Smooth muscle cell of the brain vasculature (primary cell): ENCODE results near the gene FAM3A.

Experiments used
- DNase-seq: peaks from one replicate; pipeline ENCODE4 v3.0.0-alpha.2; 2012; ENCODE audit warnings: low read depth, low spot score

Gene FAM3A

DNA sequence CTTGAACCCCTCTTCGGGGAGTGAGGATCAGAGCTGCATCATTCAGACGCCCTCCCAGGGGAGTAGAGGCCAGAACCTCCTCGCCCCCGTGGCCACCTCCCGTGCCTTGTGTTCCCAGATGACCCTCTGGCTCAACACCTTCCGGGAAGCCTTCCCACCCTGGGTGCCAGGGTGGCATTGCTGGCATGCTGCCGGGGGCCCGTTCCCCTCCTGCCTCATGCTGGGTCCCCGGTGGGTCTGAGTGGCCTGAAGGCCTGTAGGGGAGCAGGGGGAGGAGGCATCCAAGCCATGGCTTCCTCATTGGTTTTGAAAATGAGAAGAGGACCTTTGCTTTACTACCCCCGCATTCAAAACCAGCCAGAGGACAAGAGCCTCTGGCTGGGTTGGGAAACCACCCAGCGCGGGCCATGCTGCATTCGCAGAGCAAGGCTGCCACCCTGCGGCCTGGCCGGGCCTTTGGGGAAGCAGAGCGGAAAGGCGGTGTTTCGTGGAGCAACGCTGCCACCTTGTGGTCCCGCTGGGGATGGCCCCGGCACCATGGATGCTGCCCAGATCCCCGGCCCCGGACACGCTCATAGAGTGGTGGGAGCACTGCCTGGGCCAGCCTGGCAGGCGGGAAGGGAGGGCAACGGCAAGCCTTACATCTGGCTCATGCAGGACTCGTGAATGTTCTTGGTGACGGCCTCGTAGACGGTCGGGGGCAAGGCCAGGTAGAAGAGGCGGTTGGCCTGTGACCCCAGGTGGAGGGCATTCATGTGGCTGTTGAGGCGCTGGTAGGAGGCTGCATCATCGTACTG, 18.7 kb upstream of the FAM3A start:
- no peak for DNase-seq

DNA sequence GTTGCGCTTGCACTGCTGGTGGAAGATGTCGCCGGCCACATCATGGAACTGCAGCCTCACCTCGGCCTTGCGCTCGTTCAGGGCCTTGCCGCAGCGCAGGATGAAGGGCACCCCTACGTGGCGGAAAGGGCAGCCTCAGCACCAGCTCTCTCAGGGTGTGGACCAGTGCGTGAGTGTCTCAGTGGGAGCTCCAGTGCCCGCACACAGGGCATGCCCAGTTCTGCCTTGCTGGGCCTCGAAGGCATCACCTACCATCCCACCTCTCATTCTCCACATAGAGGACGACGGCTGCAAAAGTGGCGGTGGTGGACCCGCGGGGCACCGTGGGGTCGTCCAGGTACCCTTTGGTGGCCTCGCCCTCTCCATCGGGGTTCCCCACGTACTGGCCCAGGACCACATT, 16.7 kb upstream of the FAM3A start:
- DNase-seq = no peak

DNA sequence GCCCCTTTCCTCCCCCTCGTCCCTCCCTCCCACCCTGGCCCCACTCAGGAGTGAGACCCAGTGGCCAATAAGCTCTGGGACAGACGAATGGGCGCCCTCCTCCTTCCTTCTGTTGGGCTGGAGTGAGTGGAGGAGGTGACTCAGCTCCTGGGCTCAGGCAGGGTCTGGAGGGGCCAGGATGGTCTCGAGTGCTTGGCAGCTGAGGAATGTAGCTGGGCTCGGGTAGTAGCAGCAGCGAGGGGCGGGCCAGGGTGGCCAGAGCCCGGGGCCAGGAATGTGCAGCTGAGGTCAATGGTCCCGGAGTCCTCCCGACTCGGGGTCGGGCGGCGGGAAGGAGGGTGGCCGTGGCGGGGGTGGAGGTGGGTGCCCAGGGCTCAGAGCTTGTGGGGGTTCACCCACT, 15.6 kb upstream of the FAM3A start:
- no peak for DNase-seq

DNA sequence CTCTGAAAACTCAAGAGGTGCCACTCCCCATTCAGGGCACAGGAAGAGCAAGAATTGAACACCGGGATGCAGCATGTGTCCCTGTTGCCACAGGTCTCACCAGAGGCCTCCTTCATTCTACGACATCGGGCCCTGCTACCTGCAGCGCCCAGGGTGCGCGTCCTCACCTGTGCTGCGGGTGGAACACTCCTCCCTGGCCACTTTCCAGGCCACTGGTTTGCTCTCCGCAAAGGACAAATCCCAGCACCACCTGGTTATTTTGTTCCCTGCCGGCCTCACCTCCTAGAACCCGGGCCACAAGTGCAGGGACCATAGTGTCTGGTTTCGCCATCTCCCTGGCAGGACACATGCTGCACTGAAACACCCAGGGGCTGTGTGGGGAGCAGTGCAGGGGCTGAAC, 14.3 kb upstream of the FAM3A start:
- DNase-seq = no peak

DNA sequence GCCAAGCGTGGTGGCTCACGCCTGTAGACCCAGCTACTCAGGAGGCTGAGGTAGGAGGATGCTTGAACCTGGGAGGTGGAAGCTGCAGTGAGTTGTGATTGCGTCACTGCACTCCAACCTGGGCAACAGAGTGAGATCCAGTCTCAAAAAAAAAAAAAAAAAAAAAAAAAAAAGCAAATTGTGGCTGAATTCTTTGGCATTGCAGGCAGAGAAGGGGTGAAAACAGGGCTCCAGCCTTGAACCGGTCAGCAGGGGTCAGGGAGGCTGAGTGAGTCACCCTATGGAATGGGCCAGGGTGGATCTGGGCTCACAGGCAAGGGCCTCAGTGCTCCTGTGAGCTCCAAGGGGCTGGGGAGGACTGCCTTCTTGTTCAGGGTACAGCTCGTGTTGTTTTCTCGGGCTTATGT, 13.2 kb upstream of the FAM3A start:
- DNase-seq = no peak

DNA sequence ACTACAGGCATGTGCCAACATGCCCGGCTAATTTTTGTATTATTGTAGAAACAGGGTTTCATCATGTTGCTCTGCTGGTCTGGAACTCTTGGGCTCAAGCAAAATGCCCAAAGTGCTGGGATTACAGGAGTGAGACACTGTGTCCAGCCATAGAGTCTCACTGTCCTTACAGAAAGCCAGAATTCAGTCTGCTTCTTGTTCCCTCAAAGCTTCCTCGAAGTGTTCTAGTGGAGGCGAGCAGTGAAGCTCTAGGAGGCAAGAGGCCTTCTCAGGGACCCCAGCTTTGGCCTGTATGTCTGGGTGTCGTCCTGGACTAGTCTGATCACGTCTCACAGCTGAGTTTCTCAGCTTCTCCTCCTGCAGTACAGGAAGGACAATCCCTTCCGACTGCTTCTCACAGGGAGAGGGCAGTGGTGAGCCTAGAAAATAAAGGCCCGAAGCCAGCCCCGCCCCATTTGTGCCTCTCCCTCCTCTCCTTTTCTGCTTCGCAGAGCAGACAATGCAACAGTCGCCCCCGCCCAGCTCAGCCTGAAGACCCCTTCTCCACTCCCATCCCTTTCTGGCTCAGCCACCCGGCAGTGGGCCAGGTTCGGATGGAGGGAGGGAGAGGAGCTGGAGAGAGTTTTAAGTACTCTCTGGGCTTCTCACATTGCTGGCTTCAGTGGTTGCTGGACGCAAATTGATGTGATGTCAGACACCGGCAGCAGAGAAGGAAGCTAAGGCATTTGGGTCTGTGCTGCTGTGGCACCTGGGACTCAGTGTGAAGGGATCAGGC, 11.1 kb upstream of the FAM3A start:
- DNase-seq = no peak

DNA sequence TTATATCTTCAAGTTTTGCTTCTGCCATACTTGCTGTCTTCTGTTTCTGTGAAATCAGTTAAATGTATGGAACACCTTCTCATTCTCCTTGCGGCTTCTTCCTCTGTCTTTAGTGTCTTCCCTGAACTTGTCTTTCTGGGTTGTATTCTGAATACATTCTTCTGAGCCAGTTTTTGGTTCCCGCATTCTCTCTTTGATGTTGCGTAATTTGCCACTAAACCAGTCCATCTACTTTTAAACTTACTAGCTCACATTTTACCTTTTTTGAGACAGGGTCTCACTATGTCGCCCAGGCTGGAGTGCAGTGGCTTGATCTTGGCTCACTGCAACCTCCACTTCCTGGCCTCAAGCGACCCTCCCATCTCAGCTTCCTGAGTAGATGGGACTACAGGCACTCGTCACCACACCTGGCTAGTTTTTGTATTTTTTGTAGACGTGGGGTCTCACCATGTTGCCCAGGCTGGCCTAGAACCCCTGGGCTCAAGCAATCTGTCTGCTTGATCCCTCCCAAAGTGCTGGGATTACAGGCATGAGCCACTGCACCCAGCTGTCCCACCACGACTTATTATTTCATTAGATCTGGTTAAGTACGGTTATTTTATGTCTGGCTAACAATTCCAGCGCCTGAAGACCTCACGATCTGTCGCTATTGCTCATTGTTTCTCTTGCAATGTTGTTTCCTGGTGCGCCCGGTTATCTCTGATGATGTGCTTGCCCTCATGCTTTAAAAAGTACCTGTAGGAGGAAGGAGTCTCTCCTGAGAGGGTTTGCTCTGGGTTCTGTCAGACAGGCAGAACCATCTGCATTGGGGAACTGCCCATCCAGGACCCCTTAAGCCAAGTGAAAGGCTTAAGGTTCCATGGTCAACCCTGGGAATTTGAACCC, 9.8 kb upstream of the FAM3A start:
- no peak for DNase-seq

DNA sequence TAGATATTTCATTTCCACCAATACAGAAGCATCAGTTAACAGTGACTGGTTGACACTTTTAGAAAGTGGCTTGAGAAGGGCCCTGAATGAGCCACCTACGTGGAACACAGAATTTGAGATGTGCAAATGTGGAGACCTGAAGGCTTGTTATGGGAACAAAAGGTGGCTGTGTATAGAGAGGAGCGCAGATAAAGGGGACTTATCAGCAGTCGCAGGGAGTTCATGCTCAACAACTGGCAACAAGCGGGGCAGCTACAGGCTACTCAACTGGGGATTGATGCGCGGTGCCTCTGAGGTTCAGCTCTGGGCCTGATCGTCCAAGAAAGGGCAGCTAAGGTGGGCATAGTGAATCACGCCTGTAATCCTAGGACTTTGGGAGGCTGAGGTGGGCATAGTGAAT, 3.4 kb upstream of the FAM3A start:
- no peak for DNase-seq

DNA sequence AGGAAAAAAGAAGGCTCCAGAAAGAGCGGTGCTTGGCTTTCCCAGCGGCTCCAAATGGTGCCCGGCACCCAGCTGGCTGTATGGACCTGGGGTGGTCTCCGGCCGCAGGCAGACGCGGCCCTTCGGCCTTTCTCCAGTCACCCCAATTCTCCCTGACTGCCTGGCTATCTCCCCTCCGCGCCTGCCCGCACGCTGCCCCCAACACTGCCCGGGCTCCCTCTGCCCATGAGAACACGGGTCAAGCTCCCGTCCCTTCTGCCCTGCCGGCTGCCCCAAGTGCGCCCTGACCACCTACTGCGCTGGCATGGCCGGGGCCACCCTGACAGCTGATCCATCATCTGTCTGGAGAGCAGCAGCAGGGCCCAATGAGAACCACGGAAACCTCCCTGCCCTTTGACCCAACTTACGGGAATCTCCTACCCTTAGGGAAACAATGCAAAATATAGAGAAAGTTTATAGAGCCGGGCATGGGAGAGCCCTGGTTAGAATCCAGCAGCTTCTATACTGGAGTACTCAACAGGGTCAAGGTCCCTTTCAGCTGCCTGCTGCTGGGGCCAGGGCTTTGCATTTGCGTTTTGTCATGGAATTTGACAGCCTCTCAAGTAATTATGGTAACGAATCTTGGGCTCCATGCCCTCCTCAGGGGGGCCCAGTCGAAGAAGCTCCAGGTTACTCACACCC, 1.2 kb upstream of the FAM3A start:
- DNase-seq = no peak

DNA sequence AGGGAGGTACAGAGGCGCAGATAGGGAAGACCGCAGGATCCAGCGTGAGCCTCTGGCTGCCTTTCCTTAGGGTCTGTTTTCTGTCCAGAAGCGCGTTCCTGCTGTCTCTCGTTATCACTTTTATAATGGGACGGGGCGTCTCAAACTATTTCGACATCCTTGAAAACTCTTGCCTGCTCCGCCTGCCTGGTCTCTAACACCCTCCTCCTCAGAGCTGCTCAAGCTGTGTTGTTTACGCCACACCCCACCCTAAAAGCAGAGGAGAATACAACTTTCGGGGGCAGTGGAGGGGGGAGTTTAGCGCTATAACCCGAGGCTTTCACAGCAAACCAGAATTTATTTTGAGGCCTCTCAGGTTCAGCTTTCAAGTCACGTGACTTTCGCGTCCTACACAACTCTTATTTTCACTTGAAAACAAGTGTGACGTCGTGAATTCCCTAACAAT, 646 bp upstream of the FAM3A start:
- DNase-seq = no peak

DNA sequence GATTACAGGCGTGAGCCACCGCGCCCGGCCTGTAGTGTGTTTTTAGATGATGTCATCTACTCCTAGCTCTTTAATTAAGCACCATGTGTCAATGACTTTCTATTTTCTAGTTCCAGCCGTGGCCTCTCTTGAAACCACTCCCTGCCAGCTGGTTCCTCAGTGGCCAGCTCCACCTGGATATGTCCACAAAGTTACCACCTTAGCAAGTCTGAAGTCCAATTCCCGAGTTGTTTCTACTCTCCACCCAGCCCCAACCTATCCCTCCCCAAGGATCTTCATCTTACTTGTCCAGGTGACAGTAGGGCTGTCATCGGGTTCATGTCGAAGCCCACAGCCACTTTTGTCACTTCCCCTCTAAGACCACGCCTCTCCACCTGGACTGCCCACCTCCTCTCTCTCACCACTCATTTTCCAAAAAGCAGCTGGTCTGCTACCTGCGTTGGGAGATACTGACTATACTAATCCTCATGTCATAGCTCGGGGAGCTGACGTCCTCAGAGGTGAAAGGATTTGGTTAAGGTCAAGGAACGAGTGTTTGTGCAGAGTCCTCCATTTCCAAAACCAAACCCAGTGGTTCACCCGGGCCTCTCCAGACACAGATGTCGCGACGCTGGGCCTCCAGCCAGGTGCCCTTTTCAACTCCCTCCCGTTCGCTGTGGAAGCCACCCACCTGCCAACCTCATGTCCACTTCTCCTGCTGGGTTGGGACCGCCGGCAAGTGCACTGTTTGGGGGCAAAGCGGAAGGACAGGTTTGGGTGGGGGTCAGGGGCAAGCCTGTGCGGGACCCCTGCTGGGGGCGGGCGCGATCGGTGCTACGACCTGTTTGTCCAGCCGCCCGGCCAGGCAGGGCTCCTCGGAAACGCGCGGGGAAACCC, 704 bp downstream of the FAM3A start:
- no peak for DNase-seq

DNA sequence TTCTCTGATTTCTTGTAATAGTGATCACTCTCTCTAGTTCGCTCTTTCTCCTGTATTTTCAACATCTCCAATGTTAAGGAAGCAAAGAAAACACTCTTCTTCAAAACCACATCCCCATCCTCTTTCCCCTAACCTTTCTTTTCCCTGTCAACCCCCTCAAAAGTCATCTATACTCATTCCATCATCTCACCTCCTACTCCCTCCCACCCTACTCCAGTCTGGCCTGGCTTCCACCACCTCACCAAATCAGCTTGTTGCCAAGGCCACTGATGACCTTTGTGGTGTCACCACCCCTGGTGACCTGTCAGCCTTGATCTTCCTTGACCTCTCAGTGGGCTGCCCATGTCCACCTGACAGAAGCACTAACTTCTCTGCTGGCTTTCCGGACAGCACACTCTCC, 2.3 kb downstream of the FAM3A start:
- DNase-seq = no peak

DNA sequence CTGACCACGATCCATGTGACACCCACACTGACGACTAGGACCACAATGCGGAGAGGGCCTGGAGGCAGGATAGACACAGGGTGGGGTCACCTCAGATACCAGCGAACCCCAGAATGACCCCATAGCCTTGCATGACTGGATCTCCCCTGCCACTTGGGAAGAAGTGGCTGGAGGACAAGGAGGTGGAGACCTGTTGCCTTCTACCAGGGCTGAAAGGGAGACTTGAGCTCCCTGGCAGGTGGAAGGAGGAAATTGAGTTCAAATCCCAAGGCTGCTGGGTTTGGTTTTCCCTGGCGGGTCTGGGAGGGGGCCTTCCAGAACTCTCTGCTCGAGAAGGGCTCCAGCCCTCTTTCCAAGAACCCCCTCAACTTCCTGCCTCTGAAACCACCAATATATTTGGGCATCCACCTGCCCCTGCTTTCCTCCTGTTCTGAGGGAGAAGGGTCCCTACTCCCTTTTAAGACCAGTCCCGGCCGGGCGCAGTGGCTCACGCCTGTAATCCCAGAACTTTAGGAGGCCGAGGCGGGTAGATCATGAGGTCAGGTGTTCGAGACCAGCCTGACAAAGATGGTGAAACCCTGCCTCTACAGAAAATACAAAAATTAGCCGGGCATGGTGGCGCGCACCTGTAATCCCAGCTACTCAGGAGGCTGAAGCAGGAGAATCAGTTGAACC, 3.0 kb downstream of the FAM3A start:
- no peak for DNase-seq

DNA sequence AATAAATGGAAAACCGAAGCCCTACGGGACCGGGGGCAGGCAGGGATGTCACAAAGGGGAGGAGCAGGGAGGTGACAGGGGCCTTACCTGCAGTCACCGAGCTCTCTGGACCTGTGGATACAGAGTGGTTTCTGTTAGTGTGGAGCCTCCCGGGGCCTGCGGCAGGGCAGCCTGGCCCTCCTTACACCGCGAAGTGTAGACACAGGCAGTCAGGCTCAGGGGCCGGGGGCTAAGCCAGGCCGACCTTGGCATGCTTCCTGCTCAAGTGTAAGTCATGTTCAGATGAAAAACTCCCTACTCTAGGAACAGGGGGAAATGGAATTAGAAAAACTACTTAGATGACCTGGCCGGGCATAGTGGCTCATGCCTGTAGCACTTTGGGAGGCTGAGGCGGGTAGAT, 4.3 kb downstream of the FAM3A start:
- DNase-seq = no peak

DNA sequence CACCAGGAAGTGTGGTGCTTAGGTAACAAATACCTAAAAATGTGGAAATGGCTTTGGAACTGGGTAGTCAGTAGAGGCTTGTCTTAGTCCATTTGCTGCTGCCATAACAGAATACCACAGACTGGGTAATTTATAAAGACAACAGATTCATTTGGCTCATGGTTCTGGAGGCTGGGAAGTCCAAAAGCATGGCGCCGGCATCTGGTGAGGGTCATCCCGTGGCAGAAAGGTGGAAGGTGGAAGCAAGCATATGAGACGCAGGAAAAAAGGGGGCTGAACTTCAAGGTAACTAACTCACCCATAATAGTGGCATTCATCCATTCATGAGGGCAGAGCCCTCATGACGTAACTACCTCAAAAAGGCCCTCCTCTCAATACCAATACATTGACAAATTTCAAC, 6.6 kb downstream of the FAM3A start:
- DNase-seq = no peak

DNA sequence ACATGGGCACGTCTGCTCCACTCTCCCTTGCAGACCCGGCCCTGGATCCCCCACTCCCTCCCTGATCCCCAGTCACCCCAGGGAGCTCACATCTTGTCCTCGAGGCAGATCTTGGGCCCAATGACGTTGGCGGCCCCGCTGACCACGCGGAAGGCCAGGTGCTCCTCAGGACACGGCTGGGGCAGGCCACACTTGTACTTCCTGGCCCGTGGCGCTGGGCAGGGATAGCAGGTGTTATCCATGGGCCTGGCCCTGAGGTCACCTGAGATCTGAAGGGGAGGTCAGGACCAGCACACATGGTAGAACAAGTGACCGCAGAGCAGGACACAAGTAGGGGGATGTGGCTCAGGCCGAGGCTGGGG, 7.7 kb downstream of the FAM3A start:
- DNase-seq = no peak

DNA sequence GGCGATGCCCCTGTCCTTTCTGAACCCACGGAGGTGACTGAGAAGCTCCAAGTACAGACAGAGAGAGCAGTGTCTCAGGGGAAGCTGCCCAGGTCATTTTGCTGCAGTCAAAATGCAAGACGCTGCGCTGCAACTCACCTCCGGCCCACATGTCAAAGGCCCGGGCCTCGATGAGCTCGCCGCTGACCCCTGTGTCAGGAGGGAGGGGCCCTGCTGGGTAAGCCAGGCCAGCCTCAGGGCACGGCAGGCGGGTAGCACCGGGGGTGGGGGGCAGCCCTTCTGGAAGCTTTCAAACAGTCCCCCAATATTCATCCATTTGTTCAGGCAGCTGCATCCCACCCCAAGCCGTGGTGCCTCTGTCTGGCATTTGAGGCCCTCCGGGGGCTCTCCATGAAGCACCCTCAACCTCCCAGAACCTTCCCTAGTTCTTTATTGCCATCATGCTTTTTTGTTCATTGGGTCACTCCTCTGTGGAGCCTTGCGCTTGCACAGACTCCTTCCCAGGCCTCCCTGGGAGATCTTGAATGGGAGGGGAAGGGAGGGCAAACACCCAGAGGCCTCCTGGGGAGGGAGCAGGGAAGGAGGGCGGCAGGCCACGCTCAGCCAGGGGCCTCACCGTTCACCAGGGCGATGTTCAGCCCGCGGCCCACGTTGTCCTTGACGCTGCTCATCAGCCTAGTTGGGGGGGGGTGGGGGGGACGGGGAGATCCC, 8.2 kb downstream of the FAM3A start:
- DNase-seq = no peak

DNA sequence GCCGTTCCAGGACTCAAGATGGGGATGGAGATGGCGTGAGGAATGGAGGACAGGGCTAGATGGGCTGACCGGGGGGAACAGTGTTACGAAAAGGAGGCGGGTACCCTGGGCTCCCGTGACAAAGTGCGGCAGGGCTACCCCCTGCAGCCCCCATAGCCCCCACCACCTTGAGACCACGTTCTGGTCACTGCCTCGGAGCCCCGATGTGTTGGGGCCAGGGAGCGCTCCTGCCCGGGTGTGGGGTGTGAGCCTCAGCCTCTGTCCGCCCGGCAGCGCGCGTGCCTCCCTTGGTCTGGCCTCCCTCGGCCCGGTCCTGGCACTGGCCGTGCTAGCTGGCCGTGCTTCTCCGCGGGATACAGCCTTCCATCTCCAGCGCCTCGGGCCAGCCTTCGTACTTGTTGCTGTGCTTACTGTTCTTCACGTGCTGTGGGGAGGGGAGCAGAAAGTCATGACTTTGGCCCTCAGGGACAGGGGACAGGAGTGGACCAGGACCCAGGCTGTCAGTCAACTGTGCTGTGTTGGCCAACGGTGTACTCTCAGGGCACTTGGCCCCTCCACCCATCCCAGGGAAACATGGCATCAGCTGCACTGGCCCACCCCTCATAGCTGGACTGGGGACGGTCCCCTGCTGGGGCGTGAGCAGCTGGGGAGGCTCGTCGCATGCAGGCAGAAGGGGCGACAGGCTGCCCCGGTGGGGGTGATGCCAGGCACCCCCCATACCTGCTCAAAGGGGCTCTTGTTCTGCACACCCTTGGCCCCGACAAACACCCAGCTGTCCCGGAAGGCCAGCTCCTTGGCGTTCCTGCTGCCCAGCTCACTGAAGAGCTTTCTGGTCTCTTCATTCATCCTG, 9.3 kb downstream of the FAM3A start:
- no peak for DNase-seq

DNA sequence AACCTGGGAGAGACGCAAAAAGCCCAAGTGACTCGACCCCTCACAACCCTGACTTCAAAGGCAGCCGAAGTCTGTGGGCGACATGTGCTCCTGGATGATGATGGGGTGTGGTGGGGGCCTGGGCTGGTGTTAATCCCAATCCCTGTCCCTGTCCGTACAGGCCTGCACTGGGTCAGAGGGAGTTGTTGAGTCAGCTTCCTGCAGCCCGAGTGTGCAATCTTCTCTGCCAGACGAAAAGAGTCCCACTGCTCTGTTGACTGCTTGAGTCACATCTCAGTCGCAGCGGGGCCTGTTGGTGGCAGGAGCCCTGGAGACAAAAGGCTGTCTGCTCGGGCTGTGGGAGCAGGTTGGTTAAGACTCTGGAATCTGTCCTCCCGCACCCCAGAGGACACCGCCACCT, 10.3 kb downstream of the FAM3A start:
- DNase-seq = no peak
